HAP-1 (cell line): Measurements from ENCODE around the gene DOCK10.

Source experiments
- DNase-seq, 2 experiments: peaks; one replicate each; pipeline ENCODE4 v3.0.0-alpha.2; 2016 to 2020; ENCODE audit warnings: low spot score in 2 of 2
- H3K27me3 ChIP-seq: fragments of 250-450 bp; sonication (Bioruptor Pico); 2 replicates; pipeline ENCODE4 v1.5.1; 2020; ENCODE audit warnings: low read depth, mild to moderate bottlenecking, moderate library complexity
- H3K36me3 ChIP-seq: fragments of 250-450 bp; sonication (Bioruptor Pico); replicated peaks from 2 replicates; pipeline ENCODE4 v1.5.1; 2020; ENCODE audit warnings: mild to moderate bottlenecking
- H3K4me1 ChIP-seq: fragments of 250-450 bp; sonication (Bioruptor Pico); 2 replicates; pipeline ENCODE4 v1.5.1; 2020; ENCODE audit warnings: mild to moderate bottlenecking
- H3K4me3 ChIP-seq: fragments of 250-450 bp; sonication (Bioruptor Pico); 2 replicates; pipeline ENCODE4 v1.5.1; 2020; ENCODE audit warnings: mild to moderate bottlenecking, moderate library complexity
- H3K9me3 ChIP-seq: fragments of 250-450 bp; sonication (Bioruptor Pico); 2 replicates; pipeline ENCODE4 v1.5.1; 2020; ENCODE audit warnings: mild to moderate bottlenecking, moderate library complexity
- in situ Hi-C: fragments of 300-500 bp; cut with MboI; formaldehyde crosslinking; loops from 3 replicates; pipeline ENCODE4 v1.14.3; 2020; ENCODE audit warnings: low sequenced_read_pairs, inconsistent platforms, mixed read lengths

Gene DOCK10

DNA sequence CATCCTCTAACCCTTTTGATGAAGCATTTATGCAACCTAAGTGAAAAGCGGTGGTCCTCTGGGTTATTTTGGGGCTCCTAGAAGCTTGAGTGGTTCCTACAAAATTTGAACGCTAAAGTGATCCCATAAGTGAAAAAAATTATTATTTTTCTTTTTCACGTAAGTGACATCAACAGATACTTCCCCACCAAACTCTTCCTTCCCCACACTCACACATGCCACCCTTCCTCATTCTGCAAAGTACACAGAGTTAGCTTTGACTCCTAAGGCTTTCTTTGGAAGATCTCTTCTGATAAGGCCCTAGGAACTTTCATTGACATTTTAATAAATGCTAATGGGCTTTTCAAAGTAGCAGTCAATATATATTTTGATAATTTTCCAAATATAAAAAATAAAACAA, 109.7 kb downstream of the DOCK10 start:
- no peak for DNase-seq
- H3K36me3 ChIP-seq: no peaks in the 10 kb centered on the region
- H3K4me3 ChIP-seq: no peak overlapping the region
- in situ Hi-C loops: no loop called here
- peaks cover 3% of the 10 kb centered on the region for H3K27me3 ChIP-seq
- no peaks in the 10 kb centered on the region; the same call in 1 of the 2 replicates for H3K9me3 ChIP-seq
- H3K4me1 ChIP-seq: no peaks in the 10 kb centered on the region

DNA sequence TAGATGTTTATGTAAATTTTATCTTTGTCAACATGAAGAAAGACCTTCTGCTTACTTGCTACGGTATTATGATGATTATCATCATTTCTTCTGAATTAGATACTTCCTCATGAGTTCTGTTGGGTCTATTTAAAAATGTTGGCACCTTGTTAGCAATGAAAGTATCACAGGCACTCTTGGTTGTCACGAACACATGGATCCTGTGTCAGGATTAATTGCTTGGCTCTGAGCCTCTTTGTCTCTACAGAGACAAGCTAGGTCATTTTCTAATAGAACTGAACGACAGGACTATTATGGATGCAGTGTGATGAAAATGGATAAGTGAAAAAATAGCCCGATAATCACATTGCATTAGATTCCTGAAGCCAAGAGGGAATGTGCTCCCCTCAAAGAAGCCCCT, 110.3 kb downstream of the DOCK10 start:
- DNase-seq: no peak
- in situ Hi-C loops: no loop called here

DNA sequence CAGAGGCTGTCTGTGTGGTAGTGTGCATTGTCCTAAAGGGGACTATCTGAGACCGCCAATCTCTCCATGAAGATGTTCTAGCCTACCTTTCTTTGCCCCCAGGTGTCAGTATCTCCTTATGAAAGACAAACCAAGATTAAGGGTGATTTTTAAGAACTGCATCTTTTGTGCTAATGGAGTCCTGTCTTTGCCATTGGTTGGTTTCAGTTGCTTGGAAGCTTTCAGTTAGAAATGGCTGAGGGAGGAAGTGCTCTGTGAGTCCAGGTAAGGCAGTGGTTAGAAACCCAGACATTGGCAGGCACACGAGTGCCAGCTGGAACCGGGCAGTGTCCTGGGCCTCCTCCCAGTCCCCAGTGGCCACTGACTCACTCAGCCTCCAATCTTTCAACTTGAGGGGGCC, 111.3 kb downstream of the DOCK10 start:
- no peak for DNase-seq
- in situ Hi-C loops: no loop called here
- no peaks in the 10 kb centered on the region for H3K36me3 ChIP-seq

More for the DNA sequence above, 110.3 kb downstream of the DOCK10 start:
- H3K36me3 ChIP-seq: no peaks in the 10 kb centered on the region
- no peaks in the 10 kb centered on the region; the same call in 1 of the 2 replicates for H3K9me3 ChIP-seq
- H3K4me3 ChIP-seq: no peak overlapping the region
- no peaks in the 10 kb centered on the region for H3K4me1 ChIP-seq
- no peaks in the 10 kb centered on the region for H3K27me3 ChIP-seq

DNA sequence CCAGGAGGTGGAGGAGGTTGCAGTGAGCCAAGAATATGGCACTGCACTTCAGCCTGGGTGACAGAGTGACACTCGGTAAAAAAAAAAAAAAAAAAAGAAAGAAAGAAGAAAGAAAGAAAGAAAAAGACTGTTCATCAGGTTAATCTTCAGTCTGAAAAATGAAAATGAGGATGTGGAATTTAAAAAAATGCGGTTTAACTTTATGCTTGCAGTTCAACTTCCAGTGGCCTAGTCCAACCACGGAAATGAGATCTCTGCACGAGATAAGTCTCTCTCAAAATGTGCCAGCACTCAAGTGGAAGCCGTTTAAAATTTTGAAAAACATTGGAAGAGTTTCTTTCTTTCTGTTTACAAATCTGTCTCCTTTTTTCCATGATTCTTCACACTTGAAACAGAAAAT, 112.1 kb downstream of the DOCK10 start:
- in situ Hi-C loops: no loop called here
- Histone ChIP-seq H3K27me3 (no peaks in the 10 kb centered on the region), H3K4me3 (no peak overlapping the region), H3K9me3 (no peaks in the 10 kb centered on the region; the same call in 1 of the 2 replicates), H3K36me3 (no peaks in the 10 kb centered on the region), H3K4me1 (no peaks in the 10 kb centered on the region)
- DNase-seq: no peak

More for the DNA sequence above, 111.3 kb downstream of the DOCK10 start:
- no peaks in the 10 kb centered on the region; the same call in 1 of the 2 replicates for H3K9me3 ChIP-seq
- no peaks in the 10 kb centered on the region for H3K27me3 ChIP-seq
- no peak overlapping the region for H3K4me3 ChIP-seq
- no peaks in the 10 kb centered on the region for H3K4me1 ChIP-seq

DNA sequence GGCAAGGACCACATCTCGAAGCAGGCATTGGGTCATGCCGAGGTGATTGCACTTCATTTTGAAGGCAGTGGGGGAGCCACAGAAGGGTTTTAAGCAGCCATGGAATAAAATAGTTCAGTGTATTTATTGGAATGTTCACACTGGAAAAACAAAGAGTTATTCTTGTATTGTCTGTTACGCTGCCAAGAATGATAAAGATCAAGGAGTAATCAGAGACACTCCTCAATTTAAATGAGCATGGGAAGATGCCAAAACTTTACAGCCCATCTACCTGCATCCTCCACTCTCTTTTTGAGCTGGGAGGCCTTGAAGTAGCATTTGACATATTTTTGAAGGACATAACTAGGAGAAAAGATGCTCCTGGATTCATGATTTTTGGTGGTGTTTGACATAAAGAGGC, 112.8 kb downstream of the DOCK10 start:
- H3K4me3 ChIP-seq: no peak overlapping the region
- in situ Hi-C loops: no loop called here
- H3K9me3 ChIP-seq: no peaks in the 10 kb centered on the region; the same call in 1 of the 2 replicates
- H3K27me3 ChIP-seq: no peaks in the 10 kb centered on the region
- DNase-seq: no peak
- no peaks in the 10 kb centered on the region for H3K36me3 ChIP-seq
- H3K4me1 ChIP-seq: no peaks in the 10 kb centered on the region

DNA sequence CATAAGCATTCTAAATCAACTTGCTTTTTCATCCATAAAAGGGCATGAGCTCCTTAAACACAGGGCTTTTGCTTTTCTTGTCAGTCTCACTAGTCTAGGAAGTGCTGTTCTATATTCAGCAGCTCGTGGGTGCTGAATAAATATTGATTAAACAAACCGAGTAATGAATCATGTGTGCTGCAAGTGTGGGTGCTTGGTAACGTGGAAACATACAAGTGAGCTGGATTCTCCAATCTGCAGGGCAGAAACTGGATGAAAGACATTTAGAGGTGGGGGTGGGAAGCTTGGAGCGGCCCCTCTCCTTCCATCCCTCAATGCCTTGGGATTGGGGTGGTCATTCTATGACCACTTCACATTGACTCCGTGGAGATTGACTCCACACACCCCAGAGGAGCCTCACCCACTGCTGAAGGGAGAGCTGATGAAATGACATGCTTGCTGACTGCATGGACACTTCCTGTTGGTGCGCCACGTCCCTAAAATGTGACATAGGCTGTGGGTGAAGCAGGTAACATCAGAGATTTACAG, 114.6 kb downstream of the DOCK10 start:
- Histone ChIP-seq H3K4me3 (no peak overlapping the region), H3K4me1 (no peaks in the 10 kb centered on the region), H3K27me3 (no peaks in the 10 kb centered on the region), H3K36me3 (no peaks in the 10 kb centered on the region), H3K9me3 (no peaks in the 10 kb centered on the region; the same call in 1 of the 2 replicates)
- no peak for DNase-seq
- in situ Hi-C loops: no loop called here

DNA sequence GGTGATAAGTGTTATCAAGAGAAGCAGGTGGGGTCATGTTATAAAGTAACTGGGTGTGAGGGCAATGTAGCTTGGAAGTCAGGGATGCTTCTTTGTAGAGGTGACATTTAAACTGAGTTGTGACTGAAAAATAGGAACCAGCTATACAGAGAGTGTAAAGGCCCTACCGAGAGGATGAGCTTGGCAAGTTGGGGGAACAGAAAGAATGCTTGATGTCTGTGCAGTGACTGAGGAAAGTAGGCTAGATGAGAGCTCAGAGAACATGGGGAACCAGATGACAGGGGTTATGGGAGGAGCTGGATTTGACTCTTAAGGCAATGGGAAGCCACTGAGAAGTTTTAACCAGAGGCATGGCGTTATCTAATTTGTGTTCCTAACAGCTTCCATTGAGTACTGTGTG, 115.3 kb downstream of the DOCK10 start:
- Histone ChIP-seq H3K27me3 (no peaks in the 10 kb centered on the region), H3K4me3 (no peak overlapping the region), H3K36me3 (no peaks in the 10 kb centered on the region), H3K4me1 (no peaks in the 10 kb centered on the region), H3K9me3 (no peaks in the 10 kb centered on the region; the same call in 1 of the 2 replicates)
- in situ Hi-C loops: no loop called here
- DNase-seq: no peak

DNA sequence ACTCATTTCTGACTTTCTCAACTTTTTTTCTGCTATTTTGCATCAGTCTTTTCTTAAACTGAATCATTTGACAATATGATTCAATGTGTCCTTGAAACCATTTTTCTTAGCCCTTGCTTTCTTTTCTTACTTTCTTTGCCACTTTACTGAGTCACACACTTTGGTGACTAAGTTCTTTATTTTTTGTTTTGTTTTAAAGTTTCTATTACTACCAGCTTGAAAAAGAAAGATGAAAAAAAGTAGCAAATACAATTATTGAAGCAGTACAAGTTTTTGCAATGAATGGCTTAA, 116.5 kb downstream of the DOCK10 start:
- no peak for DNase-seq
- Histone ChIP-seq H3K36me3 (no peaks in the 10 kb centered on the region), H3K27me3 (no peaks in the 10 kb centered on the region), H3K4me3 (no peak overlapping the region), H3K9me3 (no peaks in the 10 kb centered on the region; the same call in 1 of the 2 replicates), H3K4me1 (no peaks in the 10 kb centered on the region)
- in situ Hi-C loops: no loop called here

DNA sequence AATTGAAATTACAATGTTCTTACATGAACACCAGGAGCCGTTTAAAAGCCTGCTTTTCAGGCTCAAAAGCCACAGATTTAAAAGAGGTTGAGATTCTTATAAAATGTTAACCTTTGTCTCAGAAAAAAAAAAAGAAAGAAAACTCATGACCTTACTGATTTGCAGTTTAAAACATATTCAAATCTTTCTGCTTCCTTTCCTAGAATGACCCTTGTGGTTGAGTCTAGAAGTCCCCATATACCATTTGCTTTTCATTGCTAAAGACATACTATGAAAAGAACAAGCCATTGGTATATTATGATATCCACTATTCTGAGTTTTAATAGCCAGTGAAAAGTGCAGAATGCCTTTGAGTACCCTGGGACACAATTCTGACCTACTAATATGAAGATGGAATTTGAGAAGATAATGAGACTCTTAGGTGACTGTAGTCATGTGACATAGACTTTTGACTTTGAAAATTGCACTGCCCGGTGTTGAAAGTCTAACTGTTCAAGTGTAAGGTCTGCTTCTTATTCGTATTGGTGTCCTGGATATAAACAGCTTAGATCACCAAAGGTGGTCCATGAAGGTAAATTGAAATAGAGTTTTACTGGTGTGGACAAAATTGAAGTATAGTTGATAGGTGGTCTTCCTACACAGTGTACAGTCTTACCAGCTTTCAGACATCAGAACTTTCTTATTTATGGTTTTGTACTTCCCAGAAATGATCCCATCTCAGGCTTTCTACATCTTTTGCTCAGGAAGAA, 117.0 kb downstream of the DOCK10 start:
- Histone ChIP-seq H3K4me3 (no peak overlapping the region), H3K36me3 (no peaks in the 10 kb centered on the region), H3K9me3 (no peaks in the 10 kb centered on the region; the same call in 1 of the 2 replicates), H3K27me3 (no peaks in the 10 kb centered on the region), H3K4me1 (no peaks in the 10 kb centered on the region)
- no peak for DNase-seq
- in situ Hi-C loops: no loop called here

DNA sequence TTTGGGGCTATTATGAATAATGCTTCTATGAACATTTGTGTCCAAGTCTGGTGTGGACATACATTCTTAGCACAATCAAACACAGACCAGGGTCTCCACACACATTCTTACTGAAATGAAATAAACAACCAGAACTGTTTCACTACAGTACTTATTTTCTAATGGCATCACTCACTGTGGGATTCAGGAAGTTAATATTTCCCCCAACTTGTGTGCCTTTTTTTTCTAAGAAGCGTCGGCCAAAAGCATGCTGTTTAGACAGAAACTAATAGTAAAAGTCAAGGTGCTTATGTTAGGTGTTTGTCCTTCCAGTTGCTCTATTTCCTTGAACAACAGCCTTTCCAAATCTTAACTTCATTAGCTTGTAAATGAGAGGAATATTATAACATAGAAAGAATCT, 117.6 kb downstream of the DOCK10 start:
- Histone ChIP-seq H3K4me1 (no peaks in the 10 kb centered on the region), H3K36me3 (no peaks in the 10 kb centered on the region), H3K4me3 (no peak overlapping the region), H3K27me3 (no peaks in the 10 kb centered on the region), H3K9me3 (no peaks in the 10 kb centered on the region; the same call in 1 of the 2 replicates)
- no peak for DNase-seq
- in situ Hi-C loops: no loop called here

DNA sequence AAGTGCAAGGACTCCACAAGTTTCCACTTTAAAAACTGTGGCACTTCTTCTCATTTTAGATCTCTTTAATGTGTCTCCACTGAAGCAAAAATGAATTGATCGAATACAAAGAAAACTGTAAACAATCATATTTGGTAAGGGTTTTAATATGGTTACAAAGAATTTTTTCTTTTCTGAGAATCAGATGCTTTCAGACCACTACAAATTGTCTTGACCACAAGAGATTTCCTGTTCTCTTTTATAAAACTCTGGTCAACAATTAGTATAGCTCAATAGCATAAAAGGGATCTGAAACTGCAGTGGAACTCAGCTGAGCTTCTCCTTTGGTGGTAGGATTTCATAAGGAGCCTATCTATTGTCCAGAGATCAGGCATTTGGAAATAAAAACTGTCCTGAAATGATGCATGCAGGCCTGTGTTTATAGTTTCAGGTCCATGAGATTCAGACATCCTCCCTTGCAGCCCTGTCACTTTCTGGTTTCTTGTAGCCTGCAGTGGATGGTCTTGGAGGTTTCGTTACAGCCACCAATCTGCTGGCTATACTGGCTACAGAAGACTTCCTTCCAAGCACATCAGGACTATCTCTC, 120.0 kb downstream of the DOCK10 start:
- Histone ChIP-seq H3K9me3 (no peaks in the 10 kb centered on the region), H3K4me1 (no peaks in the 10 kb centered on the region), H3K36me3 (no peaks in the 10 kb centered on the region), H3K4me3 (no peak overlapping the region), H3K27me3 (no peaks in the 10 kb centered on the region)
- in situ Hi-C loops: no loop called here
- no peak for DNase-seq

DNA sequence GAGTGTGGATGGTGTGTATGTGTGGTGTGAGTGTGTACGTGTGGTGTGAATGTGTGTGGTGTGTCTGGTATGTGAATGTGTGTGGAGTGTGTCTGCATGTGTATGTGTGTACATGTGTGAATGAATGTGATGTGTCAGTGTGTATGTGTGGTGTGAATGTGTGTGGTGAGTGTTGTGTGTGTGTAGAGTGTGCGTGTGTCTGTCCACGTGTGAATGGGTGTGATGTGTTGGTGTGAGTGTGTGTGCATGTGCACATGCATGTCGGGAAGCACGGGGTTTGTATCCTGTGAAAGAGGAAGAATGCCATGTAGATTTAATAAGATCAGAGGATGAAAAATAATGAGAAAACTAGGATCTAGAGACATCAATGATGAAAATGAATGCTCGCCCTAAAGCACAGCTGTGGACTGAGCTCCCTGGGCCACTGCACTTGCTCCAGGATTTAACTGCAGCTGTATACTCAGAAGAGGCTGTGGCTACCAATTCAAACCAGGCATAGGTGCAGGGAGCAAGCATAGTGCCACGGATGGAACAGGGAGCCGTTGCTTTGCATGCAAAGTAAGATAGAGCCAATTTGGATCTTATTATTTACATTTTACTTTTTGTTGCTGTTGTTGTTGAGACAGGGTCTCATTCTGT, 122.7 kb downstream of the DOCK10 start:
- Histone ChIP-seq H3K4me3 (no peak overlapping the region), H3K4me1 (no peaks in the 10 kb centered on the region), H3K9me3 (no peaks in the 10 kb centered on the region), H3K27me3 (no peaks in the 10 kb centered on the region), H3K36me3 (no peaks in the 10 kb centered on the region)
- DNase-seq: no peak
- in situ Hi-C loops: no loop called here

DNA sequence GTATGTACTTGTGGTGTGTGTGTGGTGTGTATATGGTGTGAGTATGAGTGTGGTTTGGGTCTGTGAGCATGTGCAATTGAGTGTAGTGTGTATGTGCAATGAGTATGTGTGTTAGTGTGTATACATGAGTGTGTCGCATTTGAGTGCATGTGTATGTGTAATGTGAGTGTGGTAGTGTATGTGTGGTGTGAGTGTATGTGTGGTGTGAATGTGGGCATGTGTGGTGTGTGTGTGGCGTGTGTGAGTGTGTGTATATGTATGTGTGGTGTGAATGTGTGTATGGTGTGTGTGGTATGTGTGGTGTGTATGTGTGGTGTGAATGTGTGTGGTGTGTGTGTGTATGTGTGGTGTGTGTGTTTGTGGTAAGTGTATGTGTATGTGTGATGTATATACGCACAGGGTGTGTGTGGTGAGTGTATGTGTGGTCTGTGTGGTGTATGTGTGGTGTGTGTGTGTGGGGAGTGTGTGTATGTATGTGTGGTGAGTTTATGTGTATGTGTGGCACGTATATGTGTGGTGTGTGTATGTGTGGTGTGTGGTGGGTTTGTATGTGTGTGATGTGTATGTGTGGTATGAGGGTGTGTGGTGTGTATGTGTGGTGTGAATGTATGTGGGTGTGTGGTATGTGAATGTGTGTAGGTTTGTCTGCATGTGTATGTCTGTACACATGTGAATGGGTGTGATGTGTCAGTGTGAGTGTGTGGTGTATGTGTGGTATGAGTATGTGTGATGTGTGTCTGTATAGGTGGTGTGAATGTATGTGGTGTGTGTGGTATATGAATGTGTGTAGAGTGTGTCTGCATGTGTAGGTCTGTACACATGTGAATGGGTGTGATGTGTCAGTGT, 123.4 kb downstream of the DOCK10 start:
- Histone ChIP-seq H3K4me1 (no peaks in the 10 kb centered on the region), H3K36me3 (no peaks in the 10 kb centered on the region), H3K4me3 (no peak overlapping the region), H3K9me3 (no peaks in the 10 kb centered on the region), H3K27me3 (no peaks in the 10 kb centered on the region)
- DNase-seq: no peak
- in situ Hi-C loops: no loop called here
